Activated CD4-positive, alpha-beta T cell treated with anti-CD3 and anti-CD28 coated beads, Interleukin-2, amount 50 U/mL, for 48 hours (primary cell): ENCODE results near the gene CSKMT.
"Not testable (repeated sequence)": the region's sequence is repeated elsewhere in the genome, so short reads cannot be mapped to it uniquely, and the experiment has no call there.

Source experiments
- DNase-seq, 2 experiments: peaks; one replicate each; pipeline ENCODE4 v3.0.0-alpha.2; 2020

CSKMT gene

DNA sequence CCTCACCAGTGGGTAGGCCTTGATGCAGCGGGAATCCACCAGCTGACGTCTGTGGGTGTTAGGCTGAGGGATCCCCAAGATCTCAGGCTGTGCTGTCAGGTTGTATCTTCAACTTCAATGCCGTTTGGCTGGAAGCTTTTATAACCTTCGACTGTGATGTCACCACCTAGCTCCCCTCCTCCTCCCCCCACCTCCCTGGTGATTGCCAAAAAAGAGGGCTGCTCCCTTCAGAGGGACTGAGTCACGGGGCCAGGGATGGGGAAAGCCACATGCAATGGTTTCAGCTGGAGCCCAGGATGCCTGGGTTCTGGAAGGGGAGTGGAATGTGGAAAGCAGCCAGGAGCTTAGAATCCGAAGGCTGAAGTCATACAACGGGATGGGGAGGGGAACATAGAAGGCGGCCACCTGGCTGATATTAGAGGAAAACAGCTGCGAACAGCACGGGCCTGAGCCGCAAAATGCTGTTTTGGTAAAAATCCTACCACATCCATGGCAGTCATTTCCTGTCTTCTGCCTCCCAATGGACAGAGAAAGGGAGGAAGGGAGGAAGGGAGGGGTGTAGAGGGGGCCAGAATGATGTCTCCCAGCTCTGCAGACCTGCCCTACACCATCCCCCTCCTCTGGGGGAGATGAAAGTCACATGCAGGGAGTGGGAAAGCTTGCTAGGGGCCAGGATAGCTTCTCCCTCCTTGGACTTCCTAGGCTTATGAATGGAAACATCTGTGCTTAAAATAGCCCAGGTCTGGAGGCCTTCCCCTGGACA lies 24.5 kb downstream of the CSKMT start, which contains the start of gene LRRN4CL:
Gene LRRN4CL (minus strand): TSS at position 110 of the 763 bp plus-strand sequence. CDS start 1,022 bp downstream, outside the sequence.
- no peak for DNase-seq

DNA sequence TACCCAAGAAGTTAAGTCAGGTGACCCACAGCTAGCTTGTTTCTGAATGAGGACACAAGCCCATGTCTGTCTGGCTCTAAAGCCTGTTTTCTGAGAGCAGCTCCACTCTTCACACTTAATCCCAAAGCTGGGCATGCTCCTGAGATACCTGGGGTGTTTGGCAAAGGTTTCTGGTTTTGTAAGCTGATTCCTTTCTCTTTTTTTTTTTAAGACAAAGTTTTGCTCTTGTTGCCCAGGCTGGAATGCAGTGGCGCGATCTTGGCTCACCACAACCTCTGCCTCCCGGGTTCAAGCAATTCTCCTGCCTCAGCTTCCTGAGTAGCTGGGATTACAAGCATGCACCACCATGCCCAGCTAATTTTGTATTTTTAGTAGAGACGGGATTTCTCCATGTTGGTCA lies 28.5 kb downstream of the CSKMT start:
- not testable (repeated sequence) for DNase-seq

DNA sequence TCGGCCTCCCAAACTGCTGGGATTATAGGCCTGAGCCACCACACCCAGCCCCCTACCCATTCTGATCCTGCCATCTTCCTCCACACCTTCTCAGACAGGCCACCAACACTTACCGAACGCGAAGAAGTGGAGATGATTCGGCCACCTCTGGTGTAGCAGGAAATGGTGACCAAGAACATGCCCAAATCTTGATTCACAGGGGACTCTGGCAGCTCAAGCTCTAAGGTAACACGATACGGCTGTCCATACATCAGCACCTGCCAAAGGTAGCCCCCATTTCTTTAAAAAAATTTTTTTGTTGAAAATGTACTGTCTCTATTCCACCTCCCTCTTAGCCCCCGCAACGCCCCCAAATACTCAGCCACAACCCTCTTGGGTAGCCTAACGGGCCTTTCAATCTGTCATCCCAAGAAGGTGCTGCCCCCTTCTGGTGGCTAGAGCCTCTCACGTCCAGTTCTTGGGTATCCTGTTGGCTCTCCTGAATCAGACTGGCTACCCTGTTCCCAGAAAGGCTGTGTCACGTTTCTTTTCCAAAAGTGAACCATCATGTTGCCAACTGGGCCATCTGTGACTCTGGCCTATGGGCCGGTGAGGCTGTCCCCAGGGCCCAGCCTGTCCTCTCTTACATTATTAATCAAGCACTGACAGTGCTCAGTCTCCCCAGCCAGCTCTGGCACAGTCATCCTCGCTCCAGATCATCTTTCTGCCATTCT lies 29.5 kb downstream of the CSKMT start:
- peak; percentile 74 to 82 for DNase-seq

DNA sequence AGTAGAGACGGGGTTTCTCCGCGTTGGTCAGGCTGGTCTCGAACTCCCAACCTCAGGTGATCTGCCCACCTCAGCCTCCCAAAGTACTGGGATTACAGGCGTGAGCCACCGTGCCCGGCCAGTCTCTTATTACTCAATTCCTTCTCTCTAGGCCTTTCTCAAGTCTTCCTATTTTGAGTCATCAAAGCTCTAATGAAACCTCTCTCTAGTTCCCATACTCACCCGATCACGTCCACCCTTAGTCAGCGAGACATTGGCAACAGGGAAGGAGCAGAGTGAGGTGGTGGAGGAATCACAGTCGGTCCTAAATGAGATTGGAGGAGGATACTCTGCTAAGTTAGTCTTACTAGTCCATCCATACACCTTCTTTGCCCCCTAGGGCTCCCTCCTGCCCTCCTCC lies 37.1 kb downstream of the CSKMT start:
- no peak for DNase-seq

DNA sequence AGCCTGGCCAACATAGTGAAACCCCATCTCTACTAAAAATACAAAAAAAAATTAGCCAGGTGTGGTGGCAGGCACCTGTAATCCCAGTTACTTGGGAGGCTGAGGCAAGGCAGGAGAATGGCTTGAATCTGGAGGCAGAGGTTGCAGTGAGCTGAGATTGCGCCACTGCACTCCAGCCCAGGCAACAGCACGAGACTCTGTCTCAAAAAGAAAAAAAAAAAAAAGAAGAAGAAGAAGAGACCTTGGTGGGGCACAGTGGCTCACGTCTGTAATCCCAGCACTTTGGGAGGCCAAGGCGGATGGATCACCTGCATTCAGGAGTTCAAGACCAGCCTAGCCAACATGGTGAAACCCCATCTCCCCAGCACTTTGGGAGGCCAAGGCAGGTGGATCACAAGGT lies 38.8 kb downstream of the CSKMT start:
- DNase-seq = not testable (repeated sequence)

DNA sequence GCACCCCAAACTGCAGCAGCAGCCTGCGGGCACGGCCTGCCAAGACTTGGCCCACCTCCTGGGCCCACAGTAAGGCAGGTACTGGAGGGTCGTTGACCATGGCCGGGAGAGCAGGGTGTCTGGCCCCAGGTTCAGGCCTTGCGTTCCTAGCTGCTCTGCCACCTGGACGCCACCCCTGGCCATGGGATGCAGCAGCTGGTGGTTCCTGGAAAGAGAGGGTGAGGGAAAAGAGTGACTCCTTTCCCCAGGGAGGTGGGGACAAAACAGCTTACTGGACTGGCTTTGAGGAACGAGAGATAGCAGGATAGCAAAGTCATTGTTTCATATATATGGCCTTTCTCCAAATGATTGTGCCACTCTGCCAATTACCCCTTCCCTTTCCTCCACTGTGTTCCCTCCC lies 40.3 kb downstream of the CSKMT start:
- no peak for DNase-seq

DNA sequence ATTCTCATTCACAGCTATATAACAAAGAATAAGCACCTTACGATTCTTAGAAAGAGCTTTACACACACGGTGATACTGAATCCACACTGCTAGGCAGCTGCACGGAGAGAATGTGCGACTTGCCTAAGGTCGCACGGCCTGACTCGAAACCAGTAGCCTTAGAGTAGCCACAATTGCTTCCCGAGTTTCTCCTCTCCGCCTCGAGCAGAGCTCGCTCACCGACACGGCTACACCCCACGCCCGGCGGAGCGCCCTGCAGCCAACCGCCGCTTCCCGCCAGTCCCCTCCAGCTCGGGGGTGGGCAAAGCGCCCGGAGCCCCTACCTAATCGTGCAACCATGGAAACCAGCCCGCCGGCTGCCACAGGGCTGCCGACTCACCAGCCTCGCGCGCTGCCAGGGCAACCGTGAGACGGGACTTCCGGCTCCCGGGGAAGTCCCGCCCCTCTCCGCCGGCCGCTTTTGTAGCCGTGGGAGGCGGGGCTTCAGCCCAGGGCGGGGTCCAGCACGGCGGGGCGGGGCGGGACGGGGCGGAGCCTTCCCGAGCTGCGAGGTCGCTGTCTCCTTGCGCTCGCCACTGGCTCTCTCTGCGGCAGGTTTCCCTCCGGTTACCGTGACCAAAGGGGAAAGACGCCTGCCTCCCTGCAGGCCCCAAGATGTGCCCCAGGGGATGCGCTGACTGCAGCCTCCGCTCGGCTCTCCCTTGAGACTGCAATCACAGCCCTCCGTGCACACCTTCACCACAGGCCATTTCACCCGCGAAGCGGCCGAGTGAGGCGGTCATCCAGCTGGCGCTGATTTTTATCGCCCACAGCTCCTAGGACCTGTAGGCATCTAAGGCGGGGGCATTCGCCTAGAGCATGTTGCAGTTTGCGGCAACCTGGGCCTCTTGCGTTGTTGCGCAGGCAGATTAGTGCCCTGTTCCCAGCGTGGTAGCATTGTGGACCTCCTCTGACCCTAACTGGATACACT lies 41.1 kb downstream of the CSKMT start:
- peak; percentile 92 to 93 for DNase-seq

DNA sequence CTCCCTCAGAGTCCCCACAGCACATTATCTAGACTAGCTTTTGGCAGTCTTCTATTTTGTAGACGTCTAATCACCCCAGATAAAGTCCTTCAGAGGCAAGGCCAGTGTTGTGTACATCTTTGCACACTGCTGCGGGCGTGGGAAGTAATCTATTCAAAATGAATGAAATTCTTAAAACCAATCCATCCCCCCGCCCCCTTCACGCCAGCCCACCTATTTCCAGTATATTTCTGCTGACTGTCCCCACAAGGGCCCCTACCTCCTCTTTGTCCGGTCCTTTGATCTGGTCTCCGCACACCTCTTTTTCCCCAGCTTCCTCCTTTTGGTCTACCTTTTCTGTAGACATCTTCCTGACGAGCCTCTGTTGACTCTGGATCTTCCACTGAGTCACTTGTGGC lies 41.7 kb downstream of the CSKMT start:
- no peak for DNase-seq

DNA sequence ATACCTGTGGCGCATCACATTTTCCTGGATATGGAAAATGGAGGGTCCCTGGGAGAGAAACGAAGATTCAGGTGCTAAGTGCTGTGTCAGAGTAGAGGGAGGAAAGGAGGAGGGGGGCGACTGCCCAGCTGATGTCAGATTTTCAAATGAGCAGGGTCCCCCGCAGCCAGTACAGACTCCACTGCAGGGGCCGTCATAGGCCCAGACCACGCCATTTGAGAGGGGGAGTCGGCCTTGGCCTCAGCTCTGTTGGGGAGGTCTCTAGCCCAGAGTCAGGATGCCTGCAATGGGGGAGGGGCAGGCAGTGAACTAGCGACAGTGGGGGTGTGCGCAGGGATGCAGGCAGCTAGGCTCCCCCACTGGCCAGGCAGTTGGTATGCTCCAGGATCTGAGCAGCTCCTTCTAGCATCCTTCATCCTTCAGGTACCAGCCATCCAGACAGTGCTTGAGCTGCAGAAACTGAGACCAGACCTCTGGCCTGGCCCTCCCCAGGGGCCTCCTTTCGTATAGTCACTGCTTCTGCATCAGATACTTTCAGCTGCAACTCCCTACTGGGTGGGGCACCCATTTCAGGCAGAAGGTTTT lies 42.3 kb downstream of the CSKMT start, which contains the start of the genes BSCL2 and GNG3:
Gene BSCL2 (minus strand): TSS at position 148 of the 585 bp plus-strand sequence. CDS start 229 bp downstream, outside the sequence.
Gene GNG3 (plus strand): TSS at position 400 of the 585 bp plus-strand sequence. CDS start 620 bp downstream, outside the sequence.
- DNase-seq = no peak

DNA sequence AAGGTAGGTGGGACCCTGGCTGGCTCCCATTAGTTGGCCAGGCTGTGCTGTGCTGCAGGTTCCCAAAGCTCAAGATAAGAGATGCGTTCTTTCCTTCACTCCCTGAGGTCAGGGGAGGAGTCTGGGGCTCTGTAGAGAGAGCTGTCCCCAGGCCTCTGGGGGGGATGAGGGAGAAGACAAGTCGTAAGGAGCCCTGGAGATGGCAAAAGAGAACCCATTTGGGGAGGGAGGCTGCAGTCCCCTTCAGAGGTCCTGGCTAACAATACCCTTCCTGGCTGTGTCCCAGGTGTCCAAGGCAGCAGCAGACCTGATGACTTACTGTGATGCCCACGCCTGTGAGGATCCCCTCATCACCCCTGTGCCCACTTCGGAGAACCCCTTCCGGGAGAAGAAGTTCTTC lies 43.3 kb downstream of the CSKMT start:
- DNase-seq = no peak

DNA sequence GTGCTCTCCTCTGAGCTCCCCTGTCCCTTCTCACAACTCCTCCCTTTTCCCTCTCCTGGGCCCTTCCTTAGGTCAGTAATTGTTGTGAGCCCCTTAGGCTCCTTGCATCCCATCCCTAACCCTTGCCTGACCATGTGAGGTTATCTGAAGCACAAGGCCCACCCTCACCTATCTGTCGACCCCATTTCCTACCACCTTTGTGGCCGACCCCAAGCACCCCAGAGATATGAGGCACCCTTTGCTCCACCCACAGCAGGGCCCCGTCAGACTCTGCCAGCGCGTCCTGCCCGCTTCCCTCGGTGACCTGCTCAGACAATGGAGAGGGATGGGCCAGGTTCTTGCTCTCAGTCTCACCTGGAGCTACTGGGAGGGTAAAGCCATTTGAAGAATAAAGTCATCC lies 43.7 kb downstream of the CSKMT start:
- peak; percentile 49 to 52 for DNase-seq

DNA sequence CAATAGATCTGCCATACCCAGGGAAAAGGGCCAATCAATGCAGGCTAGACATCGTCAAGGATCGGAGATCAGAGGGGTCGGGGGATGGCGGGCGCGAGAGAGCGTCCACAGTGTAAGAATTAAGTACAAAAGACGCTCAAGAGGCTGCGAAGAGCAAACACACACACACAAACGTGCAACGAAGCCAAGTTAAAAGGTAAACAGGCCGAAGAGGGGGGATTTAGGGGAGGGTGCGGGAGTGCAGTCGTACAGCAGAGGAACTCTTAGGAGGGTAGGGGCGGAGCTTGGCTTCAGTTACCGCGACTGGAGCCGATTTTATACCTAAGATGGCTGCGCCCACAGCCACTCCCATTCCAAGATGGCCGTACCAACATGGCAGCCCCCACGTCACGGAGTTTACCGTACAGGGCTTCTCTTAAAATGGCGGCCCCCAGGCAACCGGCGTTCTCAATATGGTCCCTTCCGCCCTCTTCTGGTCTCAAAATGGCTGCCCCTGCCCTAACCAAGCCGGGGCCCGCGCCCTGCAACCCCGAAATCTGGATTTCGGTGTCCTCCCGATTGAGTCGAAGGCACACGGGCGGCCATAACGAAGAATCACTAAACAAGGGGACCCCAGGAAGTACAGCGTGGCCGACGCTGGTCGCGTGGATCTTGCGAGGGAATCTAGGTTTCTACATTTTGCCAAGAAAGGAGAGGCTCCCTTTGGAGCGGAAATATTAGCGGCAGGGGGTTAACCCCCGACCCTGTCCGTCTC lies 44.3 kb downstream of the CSKMT start:
- DNase-seq = peak; percentile 96

DNA sequence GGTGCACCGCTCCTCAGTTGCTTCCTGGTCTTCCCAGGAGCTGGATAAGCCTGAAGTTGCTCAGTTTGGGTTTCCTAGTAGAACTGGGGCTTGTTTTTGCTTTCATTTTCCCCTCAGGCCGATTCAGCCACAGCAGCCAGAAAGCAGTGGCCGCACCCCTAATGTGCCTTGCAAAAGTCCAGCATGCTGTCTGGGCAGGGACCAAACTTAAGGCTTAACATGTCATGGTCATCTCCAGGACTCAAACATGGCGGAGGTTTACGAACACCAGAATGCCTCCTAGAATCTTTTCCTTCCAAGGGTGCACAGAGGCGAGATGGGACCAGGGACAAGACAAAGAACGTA lies 44.9 kb downstream of the CSKMT start:
- DNase-seq = peak in 1 of 2 experiments; percentile 40

DNA sequence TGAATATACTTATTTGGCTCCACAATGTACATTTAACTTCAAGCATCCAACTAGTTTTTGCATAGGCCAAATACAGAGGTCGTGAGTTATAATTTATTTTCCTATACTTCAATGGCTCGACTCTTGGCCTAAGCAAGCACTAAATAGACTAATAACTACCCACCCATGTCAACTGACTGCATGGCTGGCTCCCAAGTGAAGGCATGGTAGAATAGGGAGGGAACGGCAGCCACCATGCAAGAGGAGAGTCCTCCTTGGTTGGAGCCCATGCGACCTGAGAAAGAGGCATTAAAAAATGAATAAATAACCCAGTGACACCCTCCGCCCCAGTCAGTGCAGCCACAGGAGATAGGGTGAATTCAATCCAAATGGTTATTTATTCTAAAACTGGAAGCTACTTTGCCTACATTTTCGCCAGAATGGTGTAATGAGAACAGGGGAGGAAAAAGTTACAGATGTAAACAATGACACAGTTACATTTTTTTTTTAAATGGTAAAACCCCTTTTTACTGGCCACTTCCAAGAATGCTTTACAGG lies 47.2 kb downstream of the CSKMT start:
- DNase-seq = no peak

DNA sequence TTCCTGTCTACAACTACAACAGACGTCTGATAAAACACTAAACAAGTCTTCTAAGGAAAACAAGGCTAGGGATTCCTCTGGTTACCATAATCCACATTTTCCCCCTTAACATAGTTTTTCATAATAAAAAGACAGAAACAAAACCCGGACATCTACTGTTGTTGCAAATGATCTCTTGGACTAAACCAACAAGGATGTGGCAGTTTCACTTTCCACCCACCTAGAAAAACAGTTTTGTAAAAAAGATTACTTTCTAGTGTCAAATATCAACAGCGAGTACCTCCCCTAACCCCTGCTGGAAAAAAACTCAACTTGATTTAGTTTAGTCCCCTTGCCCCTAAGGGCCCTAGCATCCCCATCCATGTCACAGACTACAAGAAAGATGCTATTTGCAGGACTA lies 47.7 kb downstream of the CSKMT start:
- DNase-seq = no peak

DNA sequence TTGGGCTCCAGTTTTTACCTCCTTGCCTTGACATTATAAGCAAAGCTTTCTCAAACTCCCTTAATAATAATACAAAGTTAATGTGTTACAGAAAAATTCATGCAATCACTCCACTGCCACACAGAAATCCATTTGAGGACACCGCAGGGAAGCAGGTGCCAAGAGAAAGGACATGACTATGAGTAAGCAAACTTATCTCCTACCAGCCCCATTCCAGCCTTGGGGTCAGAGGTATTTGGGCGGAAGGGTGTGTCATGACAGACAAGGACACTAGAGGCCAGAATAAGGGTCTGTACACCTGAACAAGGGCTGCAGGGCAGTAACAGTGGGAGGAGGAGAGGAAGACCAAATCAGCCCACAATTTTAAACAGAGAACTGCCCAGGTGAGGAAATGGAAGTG lies 48.2 kb downstream of the CSKMT start:
- DNase-seq = no peak

DNA sequence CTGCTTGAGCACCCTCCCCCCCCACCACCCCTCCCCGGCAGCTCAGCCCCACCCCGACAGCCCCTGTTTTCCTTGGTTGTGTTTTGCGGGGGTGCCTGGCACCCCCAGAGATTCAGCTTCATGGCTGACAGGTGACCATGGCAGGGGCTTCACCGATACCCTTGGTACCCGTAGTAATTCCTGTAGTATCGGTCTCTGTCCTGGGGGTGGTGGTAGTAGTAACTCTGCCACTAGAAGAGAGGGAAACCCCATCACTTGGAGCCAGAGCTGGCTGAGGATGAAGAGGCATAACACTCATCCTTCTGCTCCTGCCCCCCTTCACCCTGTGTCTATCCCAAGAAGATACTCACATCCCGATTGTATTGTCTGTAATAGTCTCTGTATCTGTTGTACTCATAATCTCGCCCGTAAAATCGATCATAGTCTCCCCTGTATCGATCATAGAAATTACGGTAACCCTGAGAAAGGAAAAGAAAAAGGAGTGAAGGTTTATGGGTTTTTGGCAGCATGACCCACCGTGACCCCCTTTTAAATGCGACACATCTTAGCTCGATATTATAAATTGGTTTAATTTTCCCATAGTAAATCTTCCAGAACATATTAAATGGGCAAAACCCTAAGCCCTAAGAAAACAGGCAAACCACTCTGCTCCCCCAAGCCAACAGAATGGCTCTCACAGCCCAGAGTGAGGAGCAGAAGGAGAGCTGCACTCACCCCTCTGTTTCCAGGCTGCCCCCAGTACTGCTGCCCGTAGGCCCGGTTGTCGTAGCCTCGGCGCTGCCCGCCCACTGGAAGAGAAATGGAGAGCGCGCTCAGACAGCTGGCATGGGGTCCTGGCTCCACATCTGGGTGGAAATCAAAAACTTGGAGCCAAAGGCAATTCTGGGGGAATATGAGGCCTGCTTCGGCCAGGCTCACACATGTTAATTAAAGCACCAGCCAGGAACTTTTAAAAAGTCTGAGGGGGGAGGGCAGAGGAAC lies 50.3 kb downstream of the CSKMT start:
- no peak for DNase-seq

DNA sequence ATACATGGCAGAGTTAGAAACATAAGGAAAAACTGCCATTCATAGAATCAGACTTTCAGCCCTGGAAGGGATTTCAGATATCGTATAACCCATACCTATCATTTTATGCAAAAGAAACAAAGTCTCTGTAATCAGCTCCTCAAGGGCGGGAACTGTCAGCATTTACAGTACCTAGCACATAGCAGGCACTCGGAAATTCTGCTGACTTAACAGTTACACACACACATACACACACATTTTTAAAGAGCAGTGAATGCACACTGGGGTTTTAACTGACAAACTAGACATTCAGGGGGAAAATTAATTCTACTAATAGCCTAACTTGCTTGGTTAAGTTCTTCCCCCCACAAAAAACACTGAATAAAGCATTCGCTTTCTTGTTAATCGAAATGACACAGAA lies 51.1 kb downstream of the CSKMT start:
- no peak for DNase-seq

DNA sequence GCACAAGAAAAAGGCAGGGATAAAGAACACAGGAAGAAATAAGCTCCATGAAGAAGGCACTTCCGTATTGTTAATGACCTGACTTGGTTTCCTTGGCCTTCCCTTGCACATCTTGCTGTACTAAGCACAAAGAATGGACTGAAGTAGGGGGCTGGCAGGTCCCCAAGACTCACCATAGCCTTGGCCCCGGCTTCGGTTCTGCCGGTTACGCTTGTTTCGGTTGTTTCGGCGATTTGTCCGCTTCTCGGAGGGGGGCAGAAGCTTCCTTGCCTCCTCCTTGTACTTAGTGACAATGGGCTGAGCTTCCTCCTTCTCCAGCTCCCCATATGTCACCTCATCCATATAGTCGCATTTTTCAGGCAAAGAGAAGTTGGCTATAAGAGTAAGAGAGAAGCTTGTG lies 51.7 kb downstream of the CSKMT start:
- no peak for DNase-seq
